Activated CD8-positive, alpha-beta memory T cell treated with anti-CD3 and anti-CD28 coated beads for 36 hours (primary cell): ENCODE measurements around the gene KRTAP1-4. TPM values are rescaled to one million over a fixed set of nuclear protein-coding genes. Genes with fewer than 3 reads are reported as not detected.

Experiments used
- total RNA-seq, 2 experiments: library from RNA; stranded (reverse); gene quantifications; one replicate each; pipeline ENCODE4 v1.2.3, GENCODE V29; 2021

The KRTAP1-4 gene
- total RNA-seq, 2 experiments from 2014 or later, result not detected

Other genes starting within 250 kb of the KRTAP1-4 start
- gene KRT27, start 247.6 kb downstream of the KRTAP1-4 start, total RNA-seq, result not detected
- gene KRT28, start 230.2 kb downstream of the KRTAP1-4 start, total RNA-seq, result not detected
- gene KRT10, start 207.6 kb downstream of the KRTAP1-4 start, total RNA-seq, result 10 to 100 TPM; 44.6 to 45.2 TPM
- gene KRT12, start 163.0 kb downstream of the KRTAP1-4 start, total RNA-seq, result not detected
- gene KRT20, start 145.0 kb downstream of the KRTAP1-4 start, total RNA-seq, result not detected
- not detected for gene KRT23, start 92.5 kb downstream of the KRTAP1-4 start, total RNA-seq
- gene KRT39, start 63.2 kb downstream of the KRTAP1-4 start, total RNA-seq, result not detected
- not detected for gene KRT40, start 45.9 kb downstream of the KRTAP1-4 start, total RNA-seq
- gene KRTAP3-3, start 36.0 kb downstream of the KRTAP1-4 start, total RNA-seq, result not detected
- not detected for gene KRTAP3-2, start 30.3 kb downstream of the KRTAP1-4 start, total RNA-seq
- gene KRTAP3-1, start 21.1 kb downstream of the KRTAP1-4 start, total RNA-seq, result not detected
- not detected for gene KRTAP1-5, start 3.0 kb downstream of the KRTAP1-4 start, total RNA-seq
- not detected for gene KRTAP1-3, start 4.7 kb upstream of the KRTAP1-4 start, total RNA-seq
- gene KRTAP1-1, start 11.3 kb upstream of the KRTAP1-4 start, total RNA-seq, result not detected
- gene KRTAP2-1, start 17.1 kb upstream of the KRTAP1-4 start, total RNA-seq, result not detected
- not detected for gene KRTAP2-2, start 25.0 kb upstream of the KRTAP1-4 start, total RNA-seq
- gene KRTAP2-3, start 29.9 kb upstream of the KRTAP1-4 start, total RNA-seq, result not detected
- not detected for gene KRTAP2-4, start 35.7 kb upstream of the KRTAP1-4 start, total RNA-seq
- gene KRTAP4-7, start 54.0 kb upstream of the KRTAP1-4 start, total RNA-seq, result not detected
- not detected for gene KRTAP4-8, start 67.9 kb upstream of the KRTAP1-4 start, total RNA-seq
- not detected for gene KRTAP4-16, start 72.0 kb upstream of the KRTAP1-4 start, total RNA-seq
- not detected for gene KRTAP4-9, start 75.2 kb upstream of the KRTAP1-4 start, total RNA-seq
- gene KRTAP4-11, start 88.2 kb upstream of the KRTAP1-4 start, total RNA-seq, result not detected
- gene KRTAP4-12, start 94.0 kb upstream of the KRTAP1-4 start, total RNA-seq, result not detected
- gene KRTAP4-6, start 110.3 kb upstream of the KRTAP1-4 start, total RNA-seq, result not detected
- not detected for gene KRTAP4-5, start 119.6 kb upstream of the KRTAP1-4 start, total RNA-seq
- gene KRTAP4-4, start 130.6 kb upstream of the KRTAP1-4 start, total RNA-seq, result not detected
- not detected for gene KRTAP4-3, start 138.0 kb upstream of the KRTAP1-4 start, total RNA-seq
- not detected for gene KRTAP4-2, start 148.0 kb upstream of the KRTAP1-4 start, total RNA-seq
- gene KRTAP4-1, start 154.7 kb upstream of the KRTAP1-4 start, total RNA-seq, result not detected
- gene KRTAP9-1, start 159.7 kb upstream of the KRTAP1-4 start, total RNA-seq, result not detected
- gene KRTAP9-2, start 196.5 kb upstream of the KRTAP1-4 start, total RNA-seq, result not detected
- gene KRTAP9-3, start 202.3 kb upstream of the KRTAP1-4 start, total RNA-seq, result not detected
- not detected for gene KRTAP9-8, start 207.8 kb upstream of the KRTAP1-4 start, total RNA-seq
- gene KRTAP9-4, start 219.5 kb upstream of the KRTAP1-4 start, total RNA-seq, result not detected
- not detected for gene KRTAP9-9, start 225.2 kb upstream of the KRTAP1-4 start, total RNA-seq
- not detected for gene KRTAP9-6, start 235.2 kb upstream of the KRTAP1-4 start, total RNA-seq
- gene KRTAP9-7, start 245.5 kb upstream of the KRTAP1-4 start, total RNA-seq, result not detected